ENCODE data around the gene SLC7A8.

- TF ChIP-seq POLR2A (IDR thresholded peaks at IDR 0.05): no peak
- TF ChIP-seq CTCF (IDR thresholded peaks at IDR 0.05): no peak
These were observed 45.4 kb upstream of the SLC7A8 start for GRCh38 chr14:23228812-23229211.

All from adrenal gland (tissue), 5 donors.